OCI-LY7 (cell line): ENCODE results near the gene LCE6A. TPM values are rescaled to one million over a fixed set of nuclear protein-coding genes. Genes with fewer than 3 reads are reported as not detected.

Source experiments
- BruUV-seq: library from RNA; stranded (reverse); fragments of 400-500 nt; replicated peaks from 2 replicates; lab custom pipeline; 2021; lab: Mats Ljungman, UMichigan
- CTCF ChIA-PET: fragments of 300-600 bp; sonication (Branson Sonifier 250); formaldehyde crosslinking; loops from one replicate; lab custom pipeline; 2022; ENCODE audit warnings: antibody characterized with exemption; ENCODE audit not compliant: unreplicated experiment; lab: Charles Lee
- POLR2A ChIA-PET: fragments of 300-600 bp; sonication (Branson Sonifier 250); formaldehyde crosslinking; loops from one replicate; lab custom pipeline; 2022; ENCODE audit warnings: antibody characterized with exemption; lab: Charles Lee
- DNase-seq: peaks from one replicate; pipeline ENCODE4 v3.0.0-alpha.2; 2015; ENCODE audit warnings: low spot score
- H2AFZ ChIP-seq: fragments of 200-600 bp; sonication (generic), shearing (Covaris generic); 2 replicates; pipeline ENCODE4 v1.6.1; 2014; ENCODE audit warnings: mild to moderate bottlenecking, antibody characterized with exemption, low read length, moderate library complexity
- H3K27ac ChIP-seq: fragments of 200-600 bp; sonication (generic); 2 replicates; pipeline ENCODE4 v1.5.1; 2014; ENCODE audit warnings: mixed run types, low read depth, mild to moderate bottlenecking, moderate library complexity, low read length, inconsistent platforms; ENCODE audit not compliant: poor library complexity, severe bottlenecking
- H3K36me3 ChIP-seq: fragments of 200-600 bp; sonication (generic); 2 replicates; pipeline ENCODE4 v1.6.1; 2014; ENCODE audit warnings: mild to moderate bottlenecking, antibody characterized with exemption, low read length, moderate library complexity, mixed read lengths; ENCODE audit not compliant: insufficient read depth
- H3K4me1 ChIP-seq: fragments of 200-600 bp; sonication (generic); 2 replicates; pipeline ENCODE4 v1.5.1; 2014; ENCODE audit warnings: mild to moderate bottlenecking, low read length; ENCODE audit not compliant: insufficient read depth, poor library complexity, severe bottlenecking
- H3K4me2 ChIP-seq: fragments of 200-600 bp; sonication (generic); 2 replicates; pipeline ENCODE4 v1.6.1; 2014; ENCODE audit warnings: mild to moderate bottlenecking, low read length
- H3K4me3 ChIP-seq: fragments of 200-600 bp; sonication (generic); 2 replicates; pipeline ENCODE4 v1.5.1; 2014; ENCODE audit warnings: mild to moderate bottlenecking, low read depth, low read length; ENCODE audit not compliant: poor library complexity, severe bottlenecking
- H3K79me2 ChIP-seq: fragments of 200-600 bp; sonication (generic); 2 replicates; pipeline ENCODE4 v1.6.1; 2016; ENCODE audit warnings: low read depth, mild to moderate bottlenecking, low read length, moderate library complexity, mixed read lengths; ENCODE audit not compliant: insufficient read depth
- H3K9me2 ChIP-seq: fragments of 200-600 bp; sonication (generic); 2 replicates; pipeline ENCODE4 v1.6.1; 2016; ENCODE audit warnings: mild to moderate bottlenecking, low read length, mixed read lengths; ENCODE audit not compliant: insufficient read depth
- H3K9me3 ChIP-seq: fragments of 200-600 bp; sonication (generic); 2 replicates; pipeline ENCODE4 v1.6.1; 2014; ENCODE audit warnings: mild to moderate bottlenecking, mixed run types, low read length, mixed read lengths
- H4K20me1 ChIP-seq: fragments of 200-600 bp; sonication (generic); 2 replicates; pipeline ENCODE4 v1.6.1; 2014; ENCODE audit warnings: mild to moderate bottlenecking, antibody characterized with exemption, low read length, moderate library complexity, mixed read lengths; ENCODE audit not compliant: insufficient read depth
- CTCF ChIP-seq: fragments of 200-600 bp; sonication (generic); conservative IDR thresholded peaks from 2 replicates; pipeline ENCODE4 v1.5.1; 2014; ENCODE audit warnings: mild to moderate bottlenecking, antibody characterized with exemption, low read length, moderate library complexity, mixed read lengths
- EZH2phosphoT487 ChIP-seq: fragments of 200-600 bp; sonication (generic); IDR thresholded peaks from 2 replicates; pipeline ENCODE4 v1.6.1; 2018; ENCODE audit warnings: low read depth, borderline replicate concordance, mild to moderate bottlenecking, mixed run types, antibody characterized with exemption, low read length, moderate library complexity, mixed read lengths
- intact Hi-C: fragments of 100-400 bp; cut with micrococcal nuclease; formaldehyde crosslinking; loops from one replicate; pipeline ENCODE4 v1.10.0; 2022; ENCODE audit not compliant: unreplicated experiment
- total RNA-seq, 2 experiments: library from RNA; depleted of rRNA in 1 of 2; stranded (reverse); fragments of >200 nt in 1 of 2; shearing (Covaris generic) in 1 of 2; gene quantifications; 2 replicates each; pipeline ENCODE4 v1.2.3, GENCODE V29; 2014 to 2022

LCE6A gene
- total RNA-seq, 2 experiments from 2014 or later = not detected

- BruUV-seq = no TSS peak
- H3K4me2 ChIP-seq = no peak overlapping the region
- ChIA-PET POLR2A (interaction anchor here (0.7 kb wide), 1 partner anchor 1981 kb away, joined by 3 read pairs; no protein-coding TSS in a partner anchor), CTCF (no interaction called here)
- H3K4me1 ChIP-seq = no peaks in the 10 kb centered on the region
- no peak for DNase-seq
- TF ChIP-seq EZH2phosphoT487 (no peak), CTCF (no peak)
- intact Hi-C loops = no loop called here
- no peak overlapping the region for H3K27ac ChIP-seq
- no peak overlapping the region for H2AFZ ChIP-seq
- no peaks in the 10 kb centered on the region for H3K79me2 ChIP-seq
- H3K9me3 ChIP-seq = no peaks in the 10 kb centered on the region
- no peaks in the 10 kb centered on the region for H3K36me3 ChIP-seq
- no peak overlapping the region for H3K4me3 ChIP-seq
- no peaks in the 10 kb centered on the region for H3K9me2 ChIP-seq
- no peaks in the 10 kb centered on the region for H4K20me1 ChIP-seq
Measured at GRCh38 chr1:152824964-152825363, 17.7 kb upstream of the LCE6A start.

GRCh38 chr1:152827173-152827572 lies 15.5 kb upstream of the LCE6A start, which contains the start of gene LCE1A:
LCE1A (plus strand) TSS chr1:152827473; CDS start chr1:152827473, 0 bp downstream.
- H3K4me2 ChIP-seq = no peak within 1 kb of the TSS
- no peaks in the 10 kb centered on the region for H3K79me2 ChIP-seq
- no peak within 1 kb of the TSS for H3K27ac ChIP-seq
- H3K36me3 ChIP-seq = no peaks in the 10 kb centered on the region
- ChIA-PET POLR2A (no interaction called here), CTCF (no interaction called here)
- no peaks in the 10 kb centered on the region for H3K4me1 ChIP-seq
- no peak within 1 kb of the TSS for H3K4me3 ChIP-seq
- no peak for TF ChIP-seq CTCF
- TF ChIP-seq EZH2phosphoT487 = no peak
- no peaks in the 10 kb centered on the region for H3K9me3 ChIP-seq
- intact Hi-C loops = no loop called here
- no peaks in the 10 kb centered on the region for H4K20me1 ChIP-seq
- no peak within 1 kb of the TSS for H2AFZ ChIP-seq
- DNase-seq = no peak
- no TSS peak for BruUV-seq
- H3K9me2 ChIP-seq = no peaks in the 10 kb centered on the region

- ChIA-PET CTCF (no interaction called here), POLR2A (no interaction called here)
- no peak for DNase-seq
Measured at GRCh38 chr1:152836870-152837269, 5.8 kb upstream of the LCE6A start.

More at GRCh38 chr1:152836870-152837269, 5.8 kb upstream of the LCE6A start:
- Histone ChIP-seq H3K9me2 (no peaks in the 10 kb centered on the region), H3K36me3 (no peaks in the 10 kb centered on the region), H3K4me3 (no peak overlapping the region), H3K79me2 (no peaks in the 10 kb centered on the region), H3K9me3 (no peaks in the 10 kb centered on the region), H4K20me1 (no peaks in the 10 kb centered on the region), H3K4me2 (no peak overlapping the region), H3K27ac (no peak overlapping the region), H2AFZ (no peak overlapping the region), H3K4me1 (no peaks in the 10 kb centered on the region)
- intact Hi-C loops = no loop called here
- no TSS peak for BruUV-seq
- no peak for TF ChIP-seq CTCF
- no peak for TF ChIP-seq EZH2phosphoT487
